NCI-H2029 treated with DMSO at 0.1 percent for 48 hours (cell line): ENCODE measurements around the gene SRPK2.
"Not testable (repeated sequence)": the region's sequence is repeated elsewhere in the genome, so short reads cannot be mapped to it uniquely, and the experiment has no call there.

Experiments
- DNase-seq: peaks from one replicate; lab custom pipeline; 2025; lab: John Stamatoyannopoulos, UW

The SRPK2 gene

DNA sequence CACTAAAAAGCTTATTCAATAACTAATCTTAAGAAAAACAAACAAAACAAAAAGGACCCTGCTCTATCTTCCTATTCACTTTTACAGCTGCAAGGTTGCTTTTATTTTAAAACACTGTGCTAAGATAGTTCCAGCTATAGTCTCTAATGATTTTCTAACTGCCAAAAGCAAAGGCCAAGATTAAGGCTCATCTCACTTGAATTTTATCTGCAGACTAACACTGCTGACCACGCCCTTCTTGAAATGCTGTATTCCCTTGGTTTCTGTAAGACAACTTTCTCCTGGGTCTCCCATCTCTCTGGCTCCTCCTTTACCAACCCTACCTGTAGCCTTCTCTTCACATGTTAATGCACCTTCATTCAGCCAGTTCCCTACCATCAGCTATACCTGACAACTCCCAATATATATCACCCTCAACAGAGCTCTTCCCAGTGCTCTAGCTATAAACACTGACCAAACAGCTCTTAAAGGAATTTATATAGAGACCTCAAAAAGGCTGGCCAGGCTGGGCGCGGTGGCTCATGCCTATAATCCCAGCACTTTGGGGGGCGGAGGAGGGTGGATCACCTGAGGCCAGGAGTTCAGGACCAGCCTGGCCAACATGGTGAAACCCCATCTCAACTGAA, 11.7 kb downstream of the SRPK2 start:
- no peak for DNase-seq

DNA sequence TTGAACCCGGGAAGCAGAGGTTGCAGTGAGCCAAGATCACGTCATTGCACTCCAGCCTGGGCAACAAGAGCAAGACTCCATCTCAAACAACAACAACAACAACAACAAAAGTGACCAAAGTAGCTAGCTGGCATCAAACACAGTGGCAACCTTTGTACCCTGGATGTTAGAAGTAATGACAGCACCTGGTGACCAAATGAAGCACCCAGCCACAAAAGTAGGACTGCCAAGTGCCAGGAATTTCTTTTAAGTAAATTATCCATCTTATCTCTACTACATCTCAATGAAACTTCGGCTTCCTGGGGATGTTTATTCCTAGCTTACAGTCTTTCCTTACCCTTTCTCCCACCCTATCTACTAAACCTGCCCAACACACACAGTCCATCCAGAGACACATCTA, 18.8 kb downstream of the SRPK2 start:
- no peak for DNase-seq

DNA sequence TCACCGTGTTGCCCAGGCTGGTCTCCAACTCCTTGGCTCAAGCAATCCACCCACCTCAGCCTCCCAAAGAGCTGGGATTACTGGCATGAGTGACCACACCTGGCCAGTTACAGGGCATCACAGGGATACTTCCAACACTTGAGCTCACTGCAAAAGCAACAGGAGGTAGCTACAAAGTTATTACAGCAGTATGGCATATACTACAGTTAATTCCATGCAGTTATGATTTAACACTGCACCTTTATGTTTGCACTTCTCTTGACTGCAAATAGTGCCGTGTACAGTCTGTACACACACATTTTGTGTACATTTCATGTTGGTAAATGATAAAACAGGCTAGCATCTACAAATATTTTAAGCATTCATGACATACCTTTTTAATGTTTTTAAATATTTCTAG, 21.3 kb downstream of the SRPK2 start:
- no peak for DNase-seq

DNA sequence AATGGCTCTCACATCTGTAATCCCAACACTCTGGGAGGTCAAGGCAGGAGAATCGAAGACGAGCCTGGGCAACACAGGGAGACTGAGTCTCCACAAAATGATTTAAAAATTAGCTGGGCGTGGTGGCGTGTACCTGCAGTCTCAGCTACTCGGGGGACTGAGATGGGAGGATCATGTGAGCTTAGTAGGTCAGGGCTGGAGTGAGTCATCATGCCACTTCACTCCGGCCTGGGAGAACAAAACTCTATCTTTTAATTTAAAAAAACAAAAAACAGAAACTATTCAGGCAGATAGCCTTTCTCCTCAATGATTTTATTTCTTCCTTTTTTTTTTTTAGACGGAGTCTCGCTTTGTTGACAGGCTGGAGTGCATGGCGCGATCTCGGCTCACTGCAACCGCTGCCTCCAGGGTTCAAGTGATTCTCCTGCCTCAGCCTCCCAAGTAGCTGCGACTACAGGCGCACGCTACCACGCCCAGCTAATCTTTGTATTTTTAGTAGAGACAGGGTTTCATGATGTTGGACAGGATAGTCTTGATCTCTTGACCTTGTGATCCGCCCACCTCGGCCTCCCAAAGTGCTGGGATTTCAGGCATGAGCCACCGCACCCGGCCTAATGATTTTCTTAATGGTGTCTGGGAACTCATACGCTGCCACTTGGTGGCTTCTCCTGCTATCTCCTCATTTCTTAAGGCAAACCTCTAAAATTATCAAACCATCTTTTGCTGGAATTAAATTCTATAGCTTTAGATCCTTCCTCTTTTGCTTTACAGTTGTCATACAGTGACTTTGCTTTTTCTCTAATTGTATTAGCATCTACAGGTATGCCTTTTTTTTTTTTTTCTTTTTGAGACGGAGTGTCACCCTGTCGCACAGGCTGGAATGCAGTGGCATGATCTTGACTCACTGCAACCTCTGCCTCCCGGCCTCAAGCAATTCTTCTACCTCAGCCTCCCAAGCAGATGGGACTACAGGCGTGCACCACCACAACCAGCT, 22.9 kb downstream of the SRPK2 start:
- no peak for DNase-seq

DNA sequence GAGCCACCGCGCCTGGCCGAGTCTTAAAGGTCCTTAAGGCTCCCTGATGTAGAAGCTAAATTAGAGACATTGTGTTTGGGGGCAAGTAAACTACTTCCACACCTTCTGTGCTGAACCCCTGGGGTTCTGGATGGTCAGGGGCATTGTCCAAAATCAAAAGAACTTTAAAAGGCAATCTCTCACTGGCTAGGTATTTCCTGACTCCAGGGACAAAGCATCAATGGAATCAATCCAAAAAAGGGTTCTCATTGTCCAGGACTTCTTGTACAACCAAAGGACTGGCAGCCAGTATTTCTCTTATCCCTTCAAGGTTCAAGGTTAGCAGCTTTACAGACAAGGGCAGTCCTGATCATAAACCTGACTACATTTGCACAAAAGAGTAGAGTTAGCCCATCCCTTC, 24.0 kb downstream of the SRPK2 start:
- DNase-seq = no peak

DNA sequence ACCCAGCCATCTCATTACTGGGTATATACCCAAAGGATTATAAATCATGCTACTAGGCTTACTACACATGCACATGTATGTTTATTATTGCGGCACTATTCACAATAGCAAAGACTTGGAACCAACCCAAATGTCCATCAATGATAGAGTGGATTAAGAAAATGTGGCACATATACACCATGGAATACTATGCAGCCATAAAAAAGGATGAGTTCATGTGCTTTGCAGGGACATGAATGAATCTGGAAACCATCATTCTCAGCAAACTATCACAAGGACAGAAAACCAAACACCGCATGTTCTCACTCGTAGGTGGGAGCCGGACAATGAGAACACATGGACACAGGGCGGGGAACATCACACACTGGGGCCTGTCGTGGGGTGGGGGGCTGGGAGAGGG, 25.1 kb downstream of the SRPK2 start:
- DNase-seq = not testable (repeated sequence)

DNA sequence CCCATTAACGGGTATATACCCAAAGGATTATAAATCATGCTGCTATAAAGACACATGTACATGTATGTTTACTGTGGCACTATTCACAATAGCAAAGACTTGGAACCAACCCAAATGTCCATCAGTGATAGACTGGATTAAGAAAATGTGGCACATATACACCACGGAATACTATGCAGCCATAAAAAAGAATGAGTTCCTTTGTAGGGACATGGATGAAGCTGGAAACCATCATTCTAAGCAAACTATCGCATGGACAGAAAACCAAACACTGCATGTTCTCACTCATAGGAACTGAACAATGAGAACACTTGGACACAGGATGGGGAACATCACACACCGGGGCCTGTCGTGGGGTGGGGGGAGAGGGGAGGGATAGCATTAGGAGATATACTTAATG, 26.0 kb downstream of the SRPK2 start:
- not testable (repeated sequence) for DNase-seq

DNA sequence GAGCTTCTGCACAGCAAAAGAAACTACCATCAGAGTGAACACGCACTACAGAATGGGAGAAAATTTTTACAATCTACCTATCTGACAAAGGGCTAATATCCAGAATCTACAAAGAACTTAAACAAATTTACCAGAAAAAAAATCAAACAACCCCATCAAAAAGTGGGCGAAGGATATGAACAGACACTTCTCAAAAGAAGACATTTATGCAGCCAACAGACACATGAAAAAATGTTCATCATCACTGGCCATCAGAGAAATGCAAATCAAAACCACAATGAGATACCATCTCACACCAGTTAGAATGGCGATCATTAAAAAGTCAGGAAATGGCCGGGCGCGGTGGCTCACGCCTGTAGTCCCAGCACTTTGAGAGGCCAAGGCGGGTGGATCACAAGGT, 26.7 kb downstream of the SRPK2 start:
- not testable (repeated sequence) for DNase-seq

DNA sequence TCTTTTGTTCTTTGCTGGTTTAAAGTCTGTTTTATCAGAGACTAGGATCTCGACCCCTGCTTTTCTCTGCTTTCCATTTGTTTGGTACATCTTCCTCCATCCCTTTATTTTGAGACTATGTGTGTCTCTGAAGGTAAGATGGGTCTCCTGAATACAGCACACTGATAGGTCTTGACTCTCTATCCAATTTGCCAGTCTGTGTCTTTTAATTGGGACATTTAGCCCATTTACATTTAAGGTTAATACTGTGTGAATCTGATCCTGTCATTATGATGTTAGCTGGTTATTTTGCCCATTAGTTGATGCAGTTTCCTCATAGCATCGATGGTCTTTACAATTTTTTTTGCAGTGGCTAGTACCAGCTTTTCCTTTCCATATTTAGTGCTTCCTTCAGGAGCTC, 28.6 kb downstream of the SRPK2 start:
- not testable (repeated sequence) for DNase-seq

DNA sequence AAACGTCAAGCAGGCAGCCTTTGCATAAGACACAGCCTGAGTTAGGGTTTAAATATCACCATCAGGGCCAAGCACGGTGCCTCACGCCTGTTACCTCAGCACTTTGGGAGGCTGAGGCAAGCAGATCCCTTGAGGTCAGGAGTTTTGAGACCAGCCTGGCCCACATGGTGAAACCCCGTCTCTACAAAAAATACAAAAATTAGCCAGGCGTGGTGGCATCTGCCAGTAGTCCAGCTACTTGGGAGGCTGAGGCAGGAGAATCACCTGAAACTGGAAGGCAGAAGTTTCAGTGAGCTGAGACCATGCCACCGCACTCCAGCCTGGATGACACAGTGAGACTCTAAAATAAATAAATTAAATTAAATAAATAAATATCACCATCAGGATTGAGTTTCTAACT, 33.0 kb downstream of the SRPK2 start:
- no peak for DNase-seq

DNA sequence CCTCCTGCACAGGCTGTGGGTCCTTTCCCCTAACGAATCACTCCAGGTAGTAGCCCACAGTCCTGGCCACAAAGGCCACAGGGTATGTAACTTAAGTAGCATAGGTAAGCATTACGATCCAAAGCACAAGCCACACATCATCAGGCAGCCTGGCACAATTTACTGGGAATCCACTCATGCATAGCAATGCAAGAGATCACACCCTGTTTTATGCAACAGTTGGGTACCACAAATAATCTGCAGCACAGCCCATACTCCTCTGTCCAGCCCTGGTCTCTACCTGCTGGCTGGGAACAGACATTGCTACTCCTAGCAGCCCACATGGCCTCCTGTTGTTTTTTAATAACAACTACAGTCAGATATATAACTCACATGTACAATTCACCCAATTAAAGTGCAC, 34.3 kb downstream of the SRPK2 start:
- no peak for DNase-seq

DNA sequence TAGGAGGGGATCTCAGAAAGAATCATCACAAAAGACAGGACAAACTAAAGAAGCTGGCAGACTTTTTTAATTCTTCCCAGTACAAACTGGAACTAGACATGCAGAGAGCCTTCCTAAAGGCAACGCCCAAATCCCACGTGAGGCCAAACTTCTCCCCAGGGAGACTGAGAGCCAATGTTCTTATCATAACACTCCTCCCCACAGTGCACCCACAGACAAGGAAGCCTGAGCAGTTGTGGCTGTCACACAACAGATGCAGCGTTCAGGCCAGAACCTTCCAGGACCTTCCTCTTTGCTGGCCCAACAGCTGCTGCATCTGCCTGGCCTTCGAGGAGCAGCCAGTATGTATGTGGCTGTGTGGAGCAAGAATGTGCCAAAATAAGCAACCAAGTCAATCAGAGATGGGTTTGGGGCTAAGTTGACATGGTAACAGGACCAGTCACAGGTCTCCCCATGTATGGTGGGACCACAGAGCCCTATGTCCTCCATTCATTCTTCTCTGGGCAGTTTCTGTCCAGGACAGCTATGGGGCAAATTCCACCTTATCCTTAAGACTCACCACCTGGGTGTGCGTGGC, 34.9 kb downstream of the SRPK2 start:
- DNase-seq = no peak

DNA sequence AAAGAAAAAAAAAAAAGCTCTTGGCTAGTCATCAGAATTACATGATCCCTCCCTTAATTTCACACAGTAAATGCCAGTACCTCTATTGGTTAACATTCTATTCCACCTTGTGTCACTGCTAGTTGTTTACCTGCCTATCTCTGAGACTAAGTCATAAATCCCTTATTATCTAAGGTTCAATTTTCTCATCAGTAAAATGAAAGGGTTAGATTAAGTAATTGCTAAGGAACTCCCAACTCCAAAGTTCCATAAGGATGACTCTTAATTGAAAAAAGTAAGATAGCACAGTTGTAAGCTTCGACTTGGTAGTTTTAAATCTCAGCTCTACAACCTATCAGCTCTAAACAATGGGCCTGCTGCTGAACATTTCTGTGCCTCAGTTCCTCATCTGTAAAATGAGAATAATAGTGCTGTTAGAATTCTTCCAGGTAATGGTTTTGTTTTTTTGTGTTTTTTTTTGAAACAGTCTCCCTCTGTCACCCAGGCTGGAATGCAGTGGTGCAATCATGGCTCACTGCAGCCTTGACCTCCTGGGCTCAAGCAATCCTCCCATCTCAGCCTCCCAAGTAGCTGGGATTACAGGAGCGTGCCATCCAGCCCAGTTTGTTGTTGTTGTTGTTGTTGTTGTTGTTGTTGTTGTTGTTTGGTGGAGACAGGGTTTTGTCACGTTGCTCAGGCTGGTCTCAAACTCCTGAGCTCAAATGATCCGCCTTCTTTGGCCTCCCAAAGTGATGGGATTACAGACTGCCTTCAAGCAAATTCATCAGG, 35.6 kb downstream of the SRPK2 start:
- DNase-seq = no peak

DNA sequence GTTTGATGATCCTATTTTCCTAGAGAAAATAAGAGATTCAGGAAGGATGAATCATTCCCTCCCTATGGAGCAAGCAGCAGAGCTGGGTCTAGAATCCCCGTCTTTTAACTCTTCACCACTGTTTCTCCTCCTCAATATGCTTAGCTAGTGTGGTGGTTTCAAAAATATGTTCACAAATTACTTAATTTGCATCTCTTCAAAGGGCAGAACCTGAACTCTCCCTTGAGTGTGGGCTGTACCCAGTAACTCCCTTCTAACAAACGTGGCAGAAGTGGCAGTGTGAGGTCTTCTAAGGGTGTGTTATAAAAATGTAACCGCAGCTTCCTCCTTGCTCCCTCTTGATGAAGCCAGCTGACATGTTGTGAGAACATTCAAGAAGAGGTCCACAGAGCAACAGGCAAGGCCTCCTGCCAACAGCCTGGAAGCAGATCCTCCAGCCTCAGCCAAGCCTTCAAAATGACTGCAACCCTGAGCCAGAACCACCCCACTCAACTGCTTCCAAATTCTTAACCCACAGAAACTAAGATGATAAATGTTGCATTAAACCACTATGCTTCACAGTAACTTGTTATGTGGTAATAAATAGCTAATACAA, 36.6 kb downstream of the SRPK2 start:
- DNase-seq = peak; percentile 53

DNA sequence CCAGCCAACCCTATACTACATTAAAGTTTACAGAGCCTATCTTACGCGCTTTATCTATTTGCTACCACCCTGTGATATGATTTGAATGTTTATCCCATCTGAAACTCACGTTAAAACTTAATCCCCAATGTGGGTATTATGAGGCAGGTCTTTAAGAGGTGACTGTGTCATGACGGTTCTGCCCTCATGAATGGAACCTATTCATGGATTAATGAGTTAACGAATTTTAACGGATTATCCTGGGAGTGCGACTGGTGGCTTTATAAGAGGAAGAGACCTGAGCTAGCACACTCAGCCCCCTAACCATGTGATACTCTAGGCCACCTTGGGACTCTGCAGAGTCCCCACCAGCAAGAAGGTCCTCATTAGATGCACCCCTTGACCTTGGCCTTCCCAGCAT, 37.8 kb downstream of the SRPK2 start:
- DNase-seq = no peak

DNA sequence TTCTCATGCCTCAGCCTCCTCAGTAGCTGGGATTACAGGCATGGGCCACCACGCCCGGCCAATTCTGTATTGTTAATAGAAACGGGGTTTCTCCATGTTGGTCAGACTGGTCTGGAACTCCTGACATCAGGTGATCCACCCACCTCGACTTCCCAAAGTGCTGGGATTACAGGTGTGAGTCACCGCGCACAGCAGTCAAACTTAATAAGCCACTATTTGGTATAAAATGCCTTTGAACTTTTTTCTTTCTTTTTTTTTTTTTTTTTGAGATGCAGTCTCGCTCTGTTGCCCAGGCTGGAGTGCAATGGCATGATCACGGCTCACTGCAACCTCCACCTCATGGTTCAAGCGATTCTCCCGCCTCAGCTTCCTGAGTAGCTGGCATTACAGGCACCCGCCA, 40.5 kb downstream of the SRPK2 start:
- DNase-seq = not testable (repeated sequence)

DNA sequence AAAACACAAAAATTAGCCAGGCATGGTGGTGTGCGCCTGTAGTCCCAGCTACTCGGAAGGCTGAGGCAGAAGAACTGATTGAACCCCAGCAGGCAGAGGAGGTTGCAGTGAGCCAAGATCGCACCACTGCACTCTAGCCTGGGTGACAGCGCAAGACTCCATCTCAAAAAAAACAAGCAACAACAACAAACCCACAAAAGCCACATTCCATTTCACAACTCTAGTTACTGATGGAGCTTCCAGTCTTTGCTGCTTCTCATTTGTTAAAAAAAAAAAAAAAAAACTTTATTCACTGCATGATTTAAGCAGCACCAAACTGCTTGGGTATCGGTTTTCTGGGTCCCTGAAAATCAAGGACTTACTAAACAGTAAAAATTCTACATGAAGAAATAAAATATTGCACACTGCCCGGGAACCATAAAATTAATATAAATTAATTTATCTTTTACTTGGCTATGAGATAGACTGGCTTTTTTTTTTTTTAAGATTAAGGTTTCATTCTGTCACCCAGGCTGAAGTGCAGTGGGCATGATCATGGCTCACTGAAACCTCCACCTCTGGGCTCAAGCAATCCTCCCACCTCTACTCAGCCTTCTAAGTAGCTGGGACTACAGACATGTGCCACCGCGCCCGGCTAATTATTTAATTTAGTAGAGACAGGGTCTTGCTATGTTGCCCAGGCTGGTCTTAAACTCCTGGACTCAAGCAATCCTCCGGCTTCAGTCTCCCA, 42.0 kb downstream of the SRPK2 start:
- no peak for DNase-seq

DNA sequence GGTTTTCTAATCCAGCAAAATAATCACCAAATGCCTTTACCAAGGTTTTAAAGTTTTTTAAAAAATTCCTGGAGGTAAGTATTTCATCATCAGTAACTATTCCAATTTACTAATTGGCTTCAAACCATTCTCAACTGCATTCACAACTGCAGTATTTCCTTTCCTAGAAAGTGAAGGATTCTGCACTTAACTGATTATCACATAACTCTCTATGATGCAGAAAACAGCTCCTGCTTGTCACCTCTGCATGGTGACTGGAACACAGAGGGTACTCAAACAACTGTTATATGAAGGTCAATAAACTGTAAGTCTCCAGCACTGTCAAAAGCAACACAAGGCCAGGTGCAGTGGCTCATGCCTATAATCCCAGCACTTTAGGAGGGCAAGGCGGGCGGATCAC, 42.6 kb downstream of the SRPK2 start:
- DNase-seq = no peak

DNA sequence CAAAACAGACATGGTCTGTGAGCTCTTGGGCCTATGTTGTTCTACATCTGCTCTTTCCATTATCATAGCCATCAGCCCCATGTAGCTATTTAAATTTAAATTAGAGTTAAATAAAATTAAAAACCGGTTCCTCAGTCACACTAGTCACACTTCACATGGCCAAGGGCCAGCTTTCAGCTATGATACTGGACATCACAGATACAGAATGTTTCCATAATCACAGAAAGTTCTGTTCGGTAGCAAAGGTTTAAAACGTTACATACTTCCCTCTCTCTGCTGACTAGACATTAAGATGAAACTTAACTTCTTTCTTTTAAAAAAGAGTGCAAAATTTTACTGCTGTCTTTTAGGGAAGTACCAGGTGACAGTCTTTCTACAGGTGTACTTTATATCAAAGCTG, 43.0 kb downstream of the SRPK2 start:
- no peak for DNase-seq

DNA sequence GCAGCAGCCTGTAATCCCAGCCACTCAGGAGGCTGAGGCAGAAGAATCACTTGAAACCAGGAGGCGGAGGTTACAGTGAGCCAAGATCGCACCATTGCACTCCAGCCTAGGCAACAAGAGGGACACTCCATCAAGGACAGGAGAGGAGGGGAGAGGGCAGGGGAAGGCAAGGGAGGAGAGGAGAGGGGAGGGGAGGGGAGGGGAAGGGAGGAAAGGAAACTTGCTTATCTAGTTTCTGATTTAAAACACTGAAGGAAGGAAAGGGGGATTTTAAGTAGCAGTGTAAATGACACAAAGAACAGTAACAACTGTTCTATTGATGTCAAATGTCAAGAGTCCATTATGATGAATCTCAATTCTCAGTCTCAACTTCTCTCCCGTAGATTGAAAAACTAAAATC, 43.7 kb downstream of the SRPK2 start:
- DNase-seq = no peak
